ENCODE data around the gene IDNK. TPM values are rescaled to one million over a fixed set of nuclear protein-coding genes. Genes with fewer than 3 reads are reported as not detected.

The IDNK gene
- total and polyA plus RNA-seq, 2 of the 8 experiments (the other 6 are each of a cell fraction or from before 2014, with no cell fraction given) = 0.29 to 0.48 TPM

DNA sequence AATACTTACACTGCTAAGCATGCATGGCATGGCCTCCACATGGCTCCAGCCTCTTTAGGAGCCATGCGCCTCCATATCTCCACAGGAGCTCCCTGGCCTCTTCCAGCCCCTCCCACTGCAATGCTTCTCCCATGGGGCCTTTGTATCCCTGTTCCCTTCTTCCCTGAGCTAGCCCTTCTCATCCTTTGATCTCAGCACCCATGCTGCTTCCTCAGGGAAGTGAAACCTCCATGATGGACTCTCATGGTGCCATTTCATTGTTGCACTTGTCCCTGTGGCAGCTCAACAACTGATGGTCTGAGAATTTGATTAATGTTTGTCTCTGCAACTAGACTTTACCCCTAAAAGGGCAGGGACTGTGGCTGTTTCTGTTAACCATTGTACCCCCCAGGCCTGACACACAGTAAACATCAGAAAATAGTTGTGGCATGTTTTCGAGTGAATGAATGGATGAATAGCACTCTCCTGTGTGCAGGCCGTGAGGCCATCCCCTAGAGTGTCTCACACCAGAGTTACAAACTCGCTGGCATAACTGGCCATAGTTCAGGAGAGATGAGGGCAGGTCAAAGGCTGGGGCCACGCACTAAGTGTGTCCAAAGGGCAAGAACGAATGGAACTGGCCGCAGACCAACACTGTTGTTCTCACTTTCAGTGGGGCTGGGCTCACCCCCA lies 6.6 kb downstream of the IDNK start:
- Histone ChIP-seq H3K4me2 (ENCODE audit: insufficient read depth in 1 of 2, low read depth in 2 of 2, low read length in 2 of 2) (no peak overlapping the region), H3K27ac (ENCODE audit: low read depth, low read length) (no peak overlapping the region), H3K14ac (ENCODE audit: insufficient read length) (no peak overlapping the region), H2AFZ (ENCODE audit: low read length) (no peak overlapping the region), H2BK12ac (ENCODE audit: low read depth, low read length) (no peak overlapping the region), H3K23ac (ENCODE audit: insufficient read length) (no peak overlapping the region), H4K8ac (ENCODE audit: extremely low read depth, insufficient read depth, low read length) (no peak overlapping the region), H3K9ac (replicated peaks in 1 of 4; ENCODE audit: extremely low read depth in 1 of 4, low read depth in 3 of 4, low read length in 3 of 4) (no peak overlapping the region), H3K56ac (replicated peaks; ENCODE audit: insufficient read length, low read depth, low read length) (no peak overlapping the region), H3K4me3 (ENCODE audit: extremely low read depth in 1 of 4, insufficient read depth in 2 of 4, low read depth in 3 of 4, low read length in 4 of 4) (no peak overlapping the region), H3K9me3 (ENCODE audit: insufficient read depth in 2 of 2, low read depth in 1 of 2, low read length in 1 of 2) (no peaks in the 10 kb centered on the region), H3K79me1 (ENCODE audit: low read depth, low read length) (no peaks in the 10 kb centered on the region), H3K79me2 (ENCODE audit: control insufficient read depth in 1 of 2, insufficient read depth in 2 of 2, low read length in 2 of 2) (no peaks in the 10 kb centered on the region), H3K4me1 (replicated peaks in 1 of 4; ENCODE audit: control insufficient read depth in 3 of 4, insufficient read depth in 4 of 4, low read length in 3 of 4) (peaks cover 0 to 11% (median 3%) of the 10 kb centered on the region in 4 experiments; a peak in 1 of 7 replicates), H3K36me3 (ENCODE audit: control insufficient read depth in 2 of 4, insufficient read depth in 4 of 4, low read length in 3 of 4) (no peaks in the 10 kb centered on the region), H4K20me1 (replicated peaks in 1 of 2; ENCODE audit: control insufficient read depth in 1 of 2, insufficient read depth in 2 of 2, low read length in 2 of 2) (no peaks in the 10 kb centered on the region), H3K18ac (ENCODE audit: extremely low read depth, low read length) (no peak overlapping the region), H2BK15ac (ENCODE audit: low read length) (no peak overlapping the region), H3K23me2 (ENCODE audit: low read depth, low read length) (no peaks in the 10 kb centered on the region), H3K27me3 (replicated peaks in 1 of 4; ENCODE audit: control insufficient read depth in 3 of 4, extremely low read depth in 1 of 4, insufficient read depth in 3 of 4, low read length in 3 of 4) (no peaks in the 10 kb centered on the region; a peak in 1 of 7 replicates), H4K5ac (ENCODE audit: insufficient read length, low read depth, low read length) (no peak overlapping the region), H3K4ac (replicated peaks; ENCODE audit: insufficient read length, low read depth, low read length) (no peak overlapping the region), H2BK20ac (ENCODE audit: low read length) (no peak overlapping the region), H2BK120ac (replicated peaks; ENCODE audit: low read depth, low read length) (no peak overlapping the region), H2BK5ac (ENCODE audit: low read depth, low read length) (no peak overlapping the region), H2AK5ac (ENCODE audit: low read depth, low read length) (no peak overlapping the region; the same call in 1 of the 2 replicates), H4K91ac (replicated peaks; ENCODE audit: insufficient read length, low read length) (no peak overlapping the region)
- ChIA-PET POLR2A (ENCODE audit: partially characterized antibody) (interaction anchor here (2.1 kb wide), 2 partner anchors 20 to 78 kb away, joined by 5 to 7 read pairs; partner anchors contain the start of gene UBQLN1), CTCF (ENCODE audit: partially characterized antibody) (interaction anchor here (0.5 to 8.0 kb wide), 6 partner anchors 8 to 308 kb away, joined by 3 to 75 read pairs (median 5); partner anchors contain the start of gene FRMD3)
- WGBS, 2 experiments (ENCODE audit: extremely low coverage in 1 of 2, insufficient coverage in 1 of 2, insufficient read length in 1 of 2, insufficient replicate concordance in 2 of 2, low coverage in 1 of 2, low lambda C conversion rate in 2 of 2, missing lambda C conversion rate in 1 of 2) = 89% methylated on average over 7 of the region's 7 CpGs; no CpG with 5 or more reads in 1 of the 2 experiments
- FAIRE-seq = no peak
- DNase-seq (ENCODE audit: low read depth in 1 of 2, low spot score in 2 of 2) = no peak
- TF ChIP-seq PHF8 (conservative IDR thresholded peaks at IDR 0.05; ENCODE audit: low read depth, low read length) = no peak
- TF ChIP-seq SIX5 (IDR thresholded peaks at IDR 0.05; ENCODE audit: low read depth, low read length) = no peak
- TF ChIP-seq KDM5A (IDR thresholded peaks at IDR 0.05; ENCODE audit: low read length) = no peak
- no peak for TF ChIP-seq RAD21 (IDR thresholded peaks at IDR 0.05 in 1 of 2, conservative IDR thresholded peaks at IDR 0.05 in 1 of 2; ENCODE audit: low read depth in 2 of 2, low read length in 2 of 2)
- TF ChIP-seq, protein P1, sequence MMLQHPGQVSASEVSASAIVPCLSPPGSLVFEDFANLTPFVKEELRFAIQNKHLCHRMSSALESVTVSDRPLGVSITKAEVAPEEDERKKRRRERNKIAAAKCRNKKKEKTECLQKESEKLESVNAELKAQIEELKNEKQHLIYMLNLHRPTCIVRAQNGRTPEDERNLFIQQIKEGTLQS (IDR thresholded peaks at IDR 0.05; ENCODE audit: insufficient read depth, low read depth, low read length) = no peak

Data from H1 (cell line).